Stimulated activated CD8-positive, alpha-beta memory T cell treated with anti-CD3 and anti-CD28 coated beads, Interleukin-15, amount 100 ng/mL, for 4 hours (primary cell): ENCODE data around the gene EAF1.
"Not testable (repeated sequence)": the region's sequence is repeated elsewhere in the genome, so short reads cannot be mapped to it uniquely, and the experiment has no call there.

Source experiments
- DNase-seq, 2 donors: peaks; one replicate each; pipeline ENCODE4 v3.0.0-alpha.2; 2020; ENCODE audit warnings: low read depth in 2 of 2

EAF1 gene

GRCh38 chr3:15451216-15452113, 24.1 kb downstream of the EAF1 start:
- DNase-seq, result no peak

GRCh38 chr3:15452156-15452555, 24.8 kb downstream of the EAF1 start:
- DNase-seq, result no peak

GRCh38 chr3:15452961-15453360, 25.6 kb downstream of the EAF1 start:
- no peak for DNase-seq

- no peak for DNase-seq
These were observed 26.1 kb downstream of the EAF1 start for GRCh38 chr3:15453501-15453900.

- DNase-seq, result no peak
These were observed 26.7 kb downstream of the EAF1 start for GRCh38 chr3:15453991-15454625.

GRCh38 chr3:15454965-15455364, 27.6 kb downstream of the EAF1 start:
- DNase-seq, result no peak

GRCh38 chr3:15455756-15456155, 28.4 kb downstream of the EAF1 start:
- DNase-seq, result no peak

- DNase-seq, result no peak
These were observed 28.9 kb downstream of the EAF1 start for GRCh38 chr3:15456321-15456720.

GRCh38 chr3:15456915-15457314, 29.5 kb downstream of the EAF1 start:
- DNase-seq, result not testable (repeated sequence)

GRCh38 chr3:15458212-15458780, 30.9 kb downstream of the EAF1 start:
- no peak for DNase-seq

- DNase-seq, result no peak
These were observed 33.6 kb downstream of the EAF1 start for GRCh38 chr3:15460891-15461531.

GRCh38 chr3:15462451-15462850, 35.1 kb downstream of the EAF1 start:
- no peak for DNase-seq

GRCh38 chr3:15465876-15466585, 38.6 kb downstream of the EAF1 start:
- DNase-seq, result no peak

GRCh38 chr3:15467227-15468181, 40.1 kb downstream of the EAF1 start:
- no peak for DNase-seq

GRCh38 chr3:15470261-15470660, 42.9 kb downstream of the EAF1 start:
- DNase-seq, result no peak

- DNase-seq, result no peak
These were observed 43.5 kb downstream of the EAF1 start for GRCh38 chr3:15470849-15471248.

- no peak for DNase-seq
These were observed 44.5 kb downstream of the EAF1 start for GRCh38 chr3:15471861-15472260.

GRCh38 chr3:15475161-15475560, 47.8 kb downstream of the EAF1 start:
- DNase-seq, result no peak

- no peak for DNase-seq
These were observed 49.0 kb downstream of the EAF1 start for GRCh38 chr3:15476378-15476777.

- no peak for DNase-seq
These were observed 50.7 kb downstream of the EAF1 start for GRCh38 chr3:15477951-15478639.
